Caki2 (cell line): ENCODE results near the gene POLDIP3. TPM values are rescaled to one million over a fixed set of nuclear protein-coding genes. Genes with fewer than 3 reads are reported as not detected.
"Not testable (repeated sequence)": the region's sequence is repeated elsewhere in the genome, so short reads cannot be mapped to it uniquely, and the experiment has no call there.

Experiments used
- DNase-seq: peaks from one replicate; pipeline ENCODE4 v3.0.0-alpha.2; 2015; ENCODE audit warnings: low read depth
- in situ Hi-C: cut with HindIII; loops from 2 replicates; pipeline ENCODE4 v1.10.0; 2016; ENCODE audit warnings: low sequenced_read_pairs, low pct_unique_long_range_greater_than_20kb, mixed read lengths
- total RNA-seq: library from RNA; depleted of rRNA; stranded (reverse); fragments of >200 nt; shearing (Covaris generic); gene quantifications from 2 replicates; pipeline ENCODE4 v1.2.3, GENCODE V29; 2014; ENCODE audit warnings: low replicate concordance; rRNA removed

The POLDIP3 gene
- total RNA-seq, 1 experiment from 2014 or later = 10.9 TPM

- DNase-seq, in situ Hi-C loops: not testable (repeated sequence)
These were observed 66.6 kb downstream of the POLDIP3 start for GRCh38 chr22:42548126-42548525.

GRCh38 chr22:42547562-42547961 is 67.1 kb downstream of the POLDIP3 start:
- in situ Hi-C loops = no loop called here
- DNase-seq = no peak

- in situ Hi-C loops = no loop called here
- DNase-seq = no peak
These were observed 70.0 kb downstream of the POLDIP3 start for GRCh38 chr22:42544686-42545085.

GRCh38 chr22:42539236-42539771 is 75.4 kb downstream of the POLDIP3 start:
- DNase-seq, in situ Hi-C loops: not testable (repeated sequence)

- DNase-seq, in situ Hi-C loops: not testable (repeated sequence)
These were observed 77.4 kb downstream of the POLDIP3 start for GRCh38 chr22:42537199-42537831.

GRCh38 chr22:42536634-42537033 is 78.0 kb downstream of the POLDIP3 start:
- DNase-seq, in situ Hi-C loops: not testable (repeated sequence)

- in situ Hi-C loops = no loop called here
- DNase-seq = no peak
These were observed 78.5 kb downstream of the POLDIP3 start for GRCh38 chr22:42536166-42536565.

- in situ Hi-C loops, DNase-seq: not testable (repeated sequence)
These were observed 79.5 kb downstream of the POLDIP3 start for GRCh38 chr22:42535082-42535731.

Other genes starting within 250 kb of the POLDIP3 start
- gene NFAM1, start 182.5 kb downstream of the POLDIP3 start, total RNA-seq = 0.03 and 0.17 TPM in 2 replicates
- 56.6 and 77.4 TPM in 2 replicates for gene RRP7A, start 95.1 kb downstream of the POLDIP3 start, total RNA-seq
- gene SERHL2, start 60.9 kb downstream of the POLDIP3 start, total RNA-seq = 2.9 TPM in 1 of 2 replicates, not detected in the other
- not detected in 2 replicates for gene ATP5MGL, start 25.7 kb upstream of the POLDIP3 start, total RNA-seq
- 68.0 and 95.7 TPM in 2 replicates for gene CYB5R3, start 34.5 kb upstream of the POLDIP3 start, total RNA-seq
- 5.6 and 8.3 TPM in 2 replicates for gene A4GALT, start 106.0 kb upstream of the POLDIP3 start, total RNA-seq
- gene ARFGAP3, start 242.4 kb upstream of the POLDIP3 start, total RNA-seq = 29.8 TPM in 2 replicates